RWPE1 (cell line): ENCODE results near the gene RUNX2.

Experiments used
- CTCF ChIA-PET: fragments of 350-600 bp; sonication (Branson Sonifier 250); formaldehyde crosslinking; extraction: SDS; loops from one replicate; lab custom pipeline; 2021; lab: Yijun Ruan, JAX
- POLR2A ChIA-PET: fragments of 400-600 bp; formaldehyde crosslinking; extraction: SDS; loops from one replicate; lab custom pipeline; 2020; ENCODE audit warnings: antibody characterized with exemption; ENCODE audit not compliant: low non-redundant PET; lab: Yijun Ruan, JAX
- DNase-seq: peaks from one replicate; pipeline ENCODE4 v3.0.0; 2012; ENCODE audit warnings: low spot score
- H3K27ac ChIP-seq: fragments of 450-650 bp; 2 replicates; pipeline ENCODE4 v1.5.1; 2017
- TF ChIP-seq, protein P1 (sequence below): fragments of 450-650 bp; conservative IDR thresholded peaks from 2 replicates; pipeline ENCODE4 v1.5.1; 2017; ENCODE audit warnings: low read depth, mild to moderate bottlenecking

RUNX2 gene

DNA sequence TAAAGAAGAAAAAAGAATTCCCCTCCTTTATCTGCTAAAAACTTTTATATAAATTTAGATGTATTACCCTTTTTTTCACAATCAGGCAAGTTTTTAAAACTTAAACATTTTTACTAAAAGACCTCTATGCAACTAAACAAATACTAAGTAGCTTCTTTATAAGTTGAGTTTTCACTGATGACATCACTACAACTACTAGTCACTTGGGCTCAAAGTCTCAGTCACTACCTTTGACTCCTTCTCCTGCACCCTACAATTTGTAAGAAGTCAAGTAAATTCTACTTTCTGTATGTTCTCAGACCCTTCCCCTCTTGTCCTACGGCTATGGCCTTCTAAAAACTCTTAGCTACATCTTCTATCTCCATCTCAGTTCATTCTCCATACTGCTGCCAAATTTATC lies 38.4 kb downstream of the RUNX2 start:
- ChIA-PET CTCF (no interaction called here), POLR2A (no interaction called here)
- H3K27ac ChIP-seq, result no peak overlapping the region
- no peak for DNase-seq
- TF ChIP-seq, protein P1, sequence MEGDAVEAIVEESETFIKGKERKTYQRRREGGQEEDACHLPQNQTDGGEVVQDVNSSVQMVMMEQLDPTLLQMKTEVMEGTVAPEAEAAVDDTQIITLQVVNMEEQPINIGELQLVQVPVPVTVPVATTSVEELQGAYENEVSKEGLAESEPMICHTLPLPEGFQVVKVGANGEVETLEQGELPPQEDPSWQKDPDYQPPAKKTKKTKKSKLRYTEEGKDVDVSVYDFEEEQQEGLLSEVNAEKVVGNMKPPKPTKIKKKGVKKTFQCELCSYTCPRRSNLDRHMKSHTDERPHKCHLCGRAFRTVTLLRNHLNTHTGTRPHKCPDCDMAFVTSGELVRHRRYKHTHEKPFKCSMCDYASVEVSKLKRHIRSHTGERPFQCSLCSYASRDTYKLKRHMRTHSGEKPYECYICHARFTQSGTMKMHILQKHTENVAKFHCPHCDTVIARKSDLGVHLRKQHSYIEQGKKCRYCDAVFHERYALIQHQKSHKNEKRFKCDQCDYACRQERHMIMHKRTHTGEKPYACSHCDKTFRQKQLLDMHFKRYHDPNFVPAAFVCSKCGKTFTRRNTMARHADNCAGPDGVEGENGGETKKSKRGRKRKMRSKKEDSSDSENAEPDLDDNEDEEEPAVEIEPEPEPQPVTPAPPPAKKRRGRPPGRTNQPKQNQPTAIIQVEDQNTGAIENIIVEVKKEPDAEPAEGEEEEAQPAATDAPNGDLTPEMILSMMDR, result no peak

DNA sequence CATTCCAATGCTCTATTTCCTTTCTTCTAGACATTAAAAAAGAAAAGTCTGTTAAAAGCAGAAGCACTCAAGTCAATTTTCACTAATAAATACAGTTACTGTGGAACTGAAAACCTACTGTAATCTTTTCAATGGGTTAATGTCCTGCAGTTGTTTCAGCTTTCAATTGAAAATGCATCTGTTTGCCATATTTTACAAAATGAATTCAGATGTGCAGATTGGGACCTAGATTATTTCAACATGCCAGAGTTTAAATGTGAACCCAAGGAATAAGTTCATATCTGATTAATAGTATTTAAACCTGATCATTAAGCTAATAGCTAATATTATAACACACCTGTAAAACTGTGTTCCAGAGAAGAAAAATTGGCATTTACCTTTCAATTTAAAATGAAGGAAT lies 39.9 kb downstream of the RUNX2 start:
- no peak overlapping the region for H3K27ac ChIP-seq
- TF ChIP-seq, protein P1, result no peak
- ChIA-PET POLR2A (no interaction called here), CTCF (interaction anchor here (0.5 to 0.6 kb wide), 2 partner anchors 367 to 802 kb away, joined by 3 read pairs; no protein-coding TSS in a partner anchor)
- no peak for DNase-seq

DNA sequence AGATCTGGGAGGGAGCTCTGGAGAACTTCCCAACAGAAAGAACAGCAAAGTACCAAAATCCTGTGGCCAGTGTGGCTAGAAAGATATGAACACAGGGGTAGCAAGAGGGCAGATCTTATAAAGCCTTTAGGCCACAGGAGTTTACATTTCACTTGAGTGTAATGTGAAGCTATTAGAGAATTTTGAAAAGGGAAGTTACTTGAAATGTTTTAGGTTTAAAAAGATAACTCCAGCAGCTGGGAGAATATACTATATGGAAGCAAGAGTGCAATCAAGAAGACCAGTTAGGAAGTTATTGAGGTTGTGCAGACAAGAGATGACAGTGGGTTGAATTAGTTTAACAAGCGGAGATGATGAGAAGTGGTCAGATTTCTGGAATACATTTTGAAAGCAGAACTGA lies 41.7 kb downstream of the RUNX2 start:
- no peak overlapping the region for H3K27ac ChIP-seq
- POLR2A ChIA-PET, result no interaction called here
- no peak for DNase-seq
- TF ChIP-seq, protein P1, result no peak
- CTCF ChIA-PET, result interaction anchor here (0.6 kb wide), 1 partner anchor 282 kb away, joined by 3 read pairs; no protein-coding TSS in a partner anchor

- DNase-seq, result no peak
- TF ChIP-seq, protein P1, result no peak
Observed at GRCh38 chr6:45371924-45372573, 43.9 kb downstream of the RUNX2 start.

DNA sequence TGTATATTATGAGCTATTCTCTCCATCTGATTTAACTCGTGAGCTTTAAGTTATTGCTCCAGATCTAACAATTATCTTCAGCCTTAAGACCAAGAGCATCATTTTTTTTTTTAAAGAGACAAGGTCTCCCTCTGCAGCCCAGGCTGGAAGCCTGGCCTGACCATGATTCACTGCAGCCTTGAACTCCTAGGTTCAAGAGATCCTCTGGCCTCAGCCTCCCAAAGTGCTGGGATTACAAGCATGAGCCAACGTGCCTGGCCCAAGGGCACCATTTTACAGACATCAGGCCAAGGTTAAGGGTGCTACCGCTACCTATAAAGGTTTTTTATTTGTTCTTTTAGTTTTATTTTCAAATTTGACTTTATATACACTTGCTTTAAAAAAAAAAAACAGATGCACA lies 47.3 kb downstream of the RUNX2 start:
- CTCF ChIA-PET, result interaction anchor here (0.6 to 0.7 kb wide), 2 partner anchors 263 to 446 kb away, joined by 3 read pairs; no protein-coding TSS in a partner anchor
- no peak overlapping the region for H3K27ac ChIP-seq

More at GRCh38 chr6:45371924-45372573, 43.9 kb downstream of the RUNX2 start:
- no peak overlapping the region for H3K27ac ChIP-seq
- CTCF ChIA-PET, result no interaction called here
- POLR2A ChIA-PET, result no interaction called here

GRCh38 chr6:45376310-45377042 lies 48.3 kb downstream of the RUNX2 start:
- TF ChIP-seq, protein P1, result no peak
- CTCF ChIA-PET, result interaction anchor here (0.6 to 0.7 kb wide), 2 partner anchors 264 to 447 kb away, joined by 3 read pairs; no protein-coding TSS in a partner anchor
- no peak for DNase-seq
- H3K27ac ChIP-seq, result no peak overlapping the region
- POLR2A ChIA-PET, result no interaction called here

More for the DNA sequence above, 47.3 kb downstream of the RUNX2 start:
- TF ChIP-seq, protein P1, result no peak
- no peak for DNase-seq
- POLR2A ChIA-PET, result no interaction called here
